ENCODE measurements around the gene ALDH1A1.
"Not testable (repeated sequence)": the region's sequence is repeated elsewhere in the genome, so short reads cannot be mapped to it uniquely, and the experiment has no call there.

ALDH1A1 gene

GRCh38 chr9:72888943-72889342 is 63.9 kb downstream of the ALDH1A1 start:
- DNase-seq, result no peak

- no peak for DNase-seq
Measured at GRCh38 chr9:72888067-72888466, 64.8 kb downstream of the ALDH1A1 start.

- no peak for DNase-seq
Measured at GRCh38 chr9:72886386-72886785, 66.5 kb downstream of the ALDH1A1 start.

GRCh38 chr9:72884508-72884907 is 68.3 kb downstream of the ALDH1A1 start:
- no peak for DNase-seq

- DNase-seq, result no peak
Measured at GRCh38 chr9:72883875-72884274, 69.0 kb downstream of the ALDH1A1 start.

GRCh38 chr9:72882117-72882775 is 70.6 kb downstream of the ALDH1A1 start:
- no peak for DNase-seq

- DNase-seq, result no peak
Measured at GRCh38 chr9:72880821-72881220, 72.0 kb downstream of the ALDH1A1 start.

GRCh38 chr9:72875221-72875620 is 77.6 kb downstream of the ALDH1A1 start:
- DNase-seq, result no peak

- no peak for DNase-seq
Measured at GRCh38 chr9:72874344-72874743, 78.5 kb downstream of the ALDH1A1 start.

- no peak for DNase-seq
Measured at GRCh38 chr9:72873456-72873855, 79.4 kb downstream of the ALDH1A1 start.

- DNase-seq, result no peak
Measured at GRCh38 chr9:72872718-72873117, 80.1 kb downstream of the ALDH1A1 start.

GRCh38 chr9:72871685-72872084 is 81.2 kb downstream of the ALDH1A1 start:
- DNase-seq, result no peak

- DNase-seq, result no peak
Measured at GRCh38 chr9:72864327-72864726, 88.5 kb downstream of the ALDH1A1 start.

- no peak for DNase-seq
Measured at GRCh38 chr9:72863456-72864094, 89.3 kb downstream of the ALDH1A1 start.

GRCh38 chr9:72862788-72863187 is 90.1 kb downstream of the ALDH1A1 start:
- DNase-seq, result not testable (repeated sequence)

- DNase-seq, result no peak
Measured at GRCh38 chr9:72858089-72858912, 94.6 kb downstream of the ALDH1A1 start.

GRCh38 chr9:72857624-72857996 is 95.2 kb downstream of the ALDH1A1 start:
- DNase-seq, result no peak

GRCh38 chr9:72856972-72857623 is 95.8 kb downstream of the ALDH1A1 start:
- no peak for DNase-seq

- DNase-seq, result no peak
Measured at GRCh38 chr9:72855890-72856523, 96.8 kb downstream of the ALDH1A1 start.

- DNase-seq, result no peak
Measured at GRCh38 chr9:72855321-72855720, 97.5 kb downstream of the ALDH1A1 start.
